HCT116 (cell line): Measurements from ENCODE around the gene SMARCA2. TPM values are rescaled to one million over a fixed set of nuclear protein-coding genes. Genes with fewer than 3 reads are reported as not detected.

Experiments used
- ATAC-seq: fragments of 200-7000 bp; cut with Tn5 transposase; 2 replicates; pipeline ENCODE4 v1.9.1; 2020; ENCODE audit warnings: mild to moderate bottlenecking, moderate library complexity
- BruUV-seq: library from RNA; stranded (reverse); fragments of 400-500 nt; replicated peaks from 2 replicates; lab custom pipeline; 2021; lab: Mats Ljungman, UMichigan
- CTCF ChIA-PET: fragments of 300-600 bp; sonication (Branson Sonifier 250); formaldehyde crosslinking; loops from one replicate; lab custom pipeline; 2021; ENCODE audit warnings: antibody characterized with exemption; lab: Charles Lee
- POLR2A ChIA-PET: fragments of 300-600, 350-600 bp; sonication (Branson Sonifier 250); formaldehyde crosslinking; loops from one replicate; lab custom pipeline; 2021; ENCODE audit warnings: antibody characterized with exemption; lab: Charles Lee
- RAD21 ChIA-PET, 2 experiments: fragments of 300-600 bp; sonication (Branson Sonifier 250); formaldehyde crosslinking; loops; one replicate each; lab custom pipeline; 2023; ENCODE audit warnings: low total read pairs in 2 of 2; ENCODE audit not compliant: uncharacterized antibody in 2 of 2, unreplicated experiment in 2 of 2, low non-redundant PET in 1 of 2; lab: Charles Lee
- DNase-seq: peaks from one replicate; pipeline ENCODE4 v3.0.0-alpha.2; 2010; ENCODE audit warnings: low read depth, low spot score
- H2AFZ ChIP-seq: fragments of 200-600 bp; shearing (Covaris generic), sonication (generic); 2 replicates; pipeline ENCODE4 v1.6.1; 2017; ENCODE audit warnings: low read depth, mixed run types, mixed read lengths, antibody characterized with exemption, low read length; ENCODE audit not compliant: poor library complexity, severe bottlenecking
- H3K27ac ChIP-seq: 2 replicates; pipeline ENCODE4 v1.5.1; 2012; ENCODE audit warnings: low read depth, low read length
- H3K27me3 ChIP-seq: fragments of 200-600 bp; sonication (generic); 2 replicates; pipeline ENCODE4 v1.6.1; 2016; ENCODE audit warnings: mixed run types, low read length, mixed read lengths; ENCODE audit not compliant: insufficient read depth
- H3K36me3 ChIP-seq, 2 experiments: fragments of 200-500 bp in 1 of 2; fragments of 200-600 bp in 1 of 2; sonication (Bioruptor generic) in 1 of 2; sonication (generic) in 1 of 2; 2 replicates each; pipeline versions ENCODE4 v1.5.1 to v1.6.1; 2014 to 2016; ENCODE audit warnings: low read length in 2 of 2, inconsistent platforms in 1 of 2, mixed read lengths in 1 of 2, mixed run types in 1 of 2; ENCODE audit not compliant: insufficient read depth in 2 of 2, control insufficient read depth in 1 of 2
- H3K4me1 ChIP-seq, 2 experiments: fragments of 200-600 bp in 1 of 2; sonication (generic) in 1 of 2; 2 replicates each; pipeline versions ENCODE4 v1.5.1 to v1.6.1; 2012 to 2017; ENCODE audit warnings: low read length in 2 of 2, inconsistent platforms in 1 of 2, mild to moderate bottlenecking in 1 of 2, mixed read lengths in 1 of 2, mixed run types in 1 of 2, moderate library complexity in 1 of 2; ENCODE audit not compliant: insufficient read depth in 2 of 2, control insufficient read depth in 1 of 2
- H3K4me2 ChIP-seq: fragments of 200-600 bp; sonication (generic); 2 replicates; pipeline ENCODE4 v1.6.1; 2017; ENCODE audit warnings: mixed run types, low read length, mixed read lengths
- H3K4me3 ChIP-seq, 2 experiments: fragments of 200-600 bp in 1 of 2; sonication (generic) in 1 of 2; replicated peaks in 1 of 2; 2 replicates each; pipeline ENCODE4 v1.5.1; 2011 to 2016; ENCODE audit warnings: low read length in 2 of 2, control low read depth in 1 of 2, low read depth in 1 of 2, mild to moderate bottlenecking in 1 of 2, mixed read lengths in 1 of 2, mixed run types in 1 of 2
- H3K79me2 ChIP-seq: fragments of 200-600 bp; sonication (generic); 2 replicates; pipeline ENCODE4 v1.6.1; 2017; ENCODE audit warnings: mild to moderate bottlenecking, mixed run types, low read length, moderate library complexity, mixed read lengths; ENCODE audit not compliant: insufficient read depth
- H3K9ac ChIP-seq: fragments of 200-600 bp; sonication (generic); 2 replicates; pipeline ENCODE4 v1.6.1; 2016; ENCODE audit warnings: low read length, mixed read lengths
- H3K9me2 ChIP-seq: fragments of 200-600 bp; sonication (generic), shearing (Covaris generic); 2 replicates; pipeline ENCODE4 v1.6.1; 2017; ENCODE audit warnings: mixed run types, mild to moderate bottlenecking, moderate library complexity; ENCODE audit not compliant: insufficient read depth
- H3K9me3 ChIP-seq, 2 experiments: fragments of 200-500 bp in 1 of 2; fragments of 200-600 bp in 1 of 2; sonication (Bioruptor generic) in 1 of 2; sonication (generic) in 1 of 2; 2 replicates each; pipeline ENCODE4 v1.6.1; 2014 to 2017; ENCODE audit warnings: low read length in 2 of 2, mixed read lengths in 2 of 2, inconsistent platforms in 1 of 2, low read depth in 1 of 2, mild to moderate bottlenecking in 1 of 2, mixed run types in 1 of 2, moderate library complexity in 1 of 2; ENCODE audit not compliant: control insufficient read depth in 1 of 2, insufficient read depth in 1 of 2
- H4K20me1 ChIP-seq: fragments of 200-600 bp; sonication (generic), shearing (Covaris generic); 2 replicates; pipeline ENCODE4 v1.6.1; 2017; ENCODE audit warnings: mixed run types, mild to moderate bottlenecking, moderate library complexity; ENCODE audit not compliant: insufficient read depth
- CTCF ChIP-seq, 3 experiments: fragments of 200-600 bp in 1 of 3; sonication (generic) in 1 of 3; IDR thresholded peaks in 2 of 3; conservative IDR thresholded peaks in 1 of 3; 2 replicates each; pipeline ENCODE4 v1.5.1; 2012 to 2017; ENCODE audit warnings: low read depth in 2 of 3, low read length in 2 of 3, antibody characterized with exemption in 1 of 3, borderline replicate concordance in 1 of 3, control low read depth in 1 of 3, mild to moderate bottlenecking in 1 of 3, mixed read lengths in 1 of 3, mixed run types in 1 of 3, moderate library complexity in 1 of 3; ENCODE audit not compliant: insufficient read depth in 1 of 3
- EZH2 ChIP-seq: fragments of 200-600 bp; sonication (generic); IDR thresholded peaks from 2 replicates; pipeline ENCODE4 v1.6.1; 2017; ENCODE audit warnings: antibody characterized with exemption, mixed run types
- JUND ChIP-seq: IDR thresholded peaks from 2 replicates; pipeline ENCODE4 v1.6.1; 2012
- RAD21 ChIP-seq: IDR thresholded peaks from 2 replicates; pipeline ENCODE4 v1.6.1; 2012; ENCODE audit warnings: low read depth, mild to moderate bottlenecking
- SIN3A ChIP-seq: IDR thresholded peaks from 2 replicates; pipeline ENCODE4 v1.6.1; 2012; ENCODE audit warnings: low read depth
- SRF ChIP-seq: IDR thresholded peaks from 2 replicates; pipeline ENCODE4 v1.6.1; 2012; ENCODE audit warnings: low read depth
- YY1 ChIP-seq: IDR thresholded peaks from 2 replicates; pipeline ENCODE4 v1.6.1; 2011; ENCODE audit warnings: low read length, low read depth, moderate library complexity, mild to moderate bottlenecking; ENCODE audit not compliant: insufficient replicate concordance; ENCODE audit errors: extremely low read depth
- ZBTB33 ChIP-seq: IDR thresholded peaks from 2 replicates; pipeline ENCODE4 v1.6.1; 2011; ENCODE audit warnings: mild to moderate bottlenecking, low read length, moderate library complexity; ENCODE audit not compliant: insufficient replicate concordance; ENCODE audit errors: extremely low read depth
- ZFX ChIP-seq: fragments of 450-650 bp; IDR thresholded peaks from 2 replicates; pipeline ENCODE4 v1.6.1; 2017
- intact Hi-C: fragments of 100-400 bp; cut with micrococcal nuclease; formaldehyde crosslinking; loops from 2 replicates; pipeline ENCODE4 v1.10.0; 2022
- total RNA-seq: library from RNA; stranded (reverse); gene quantifications from one replicate; pipeline ENCODE4 v1.2.1, GENCODE V29; 2021; ENCODE audit not compliant: unreplicated experiment

SMARCA2 gene
- total RNA-seq, 1 experiment from 2014 or later, result 14.7 TPM

GRCh38 chr9:2066312-2067273 is 51.4 kb downstream of the SMARCA2 start:
- CTCF ChIA-PET, result no interaction called here
- Histone ChIP-seq H3K4me1 (no peaks in the 10 kb centered on the region), H4K20me1 (no peaks in the 10 kb centered on the region), H3K4me2 (no peak overlapping the region), H3K27ac (no peak overlapping the region), H2AFZ (no peak overlapping the region), H3K79me2 (no peaks in the 10 kb centered on the region), H3K27me3 (no peaks in the 10 kb centered on the region), H3K4me3 (no peak overlapping the region), H3K36me3 (no peaks in the 10 kb centered on the region), H3K9me2 (no peaks in the 10 kb centered on the region), H3K9ac (no peak overlapping the region), H3K9me3 (no peaks in the 10 kb centered on the region)
- RAD21 ChIA-PET, result no interaction called here
- no TSS peak for BruUV-seq
- ATAC-seq (peak; percentile 69), DNase-seq (no peak)
- intact Hi-C loops, result no loop called here
- POLR2A ChIA-PET, result no interaction called here
- no peak for TF ChIP-seq ZFX
- TF ChIP-seq RAD21, result peak; percentile 14; the same call in 1 of the 2 replicates
- TF ChIP-seq CTCF (IDR thresholded peaks at IDR 0.05 in 2 of 3, conservative IDR thresholded peaks at IDR 0.05 in 1 of 3; ENCODE audit: borderline replicate concordance in 1 of 3, insufficient read depth in 1 of 3, low read depth in 2 of 3, low read length in 2 of 3), result peak in 2 of 3 experiments; percentile 4 to 22; a peak in 1 of 6 replicates

- Histone ChIP-seq H3K9me2 (no peaks in the 10 kb centered on the region), H3K4me3 (no peak overlapping the region), H3K27ac (no peak overlapping the region), H2AFZ (no peak overlapping the region), H3K27me3 (no peaks in the 10 kb centered on the region), H3K9ac (no peak overlapping the region), H3K4me1 (no peaks in the 10 kb centered on the region), H3K9me3 (no peaks in the 10 kb centered on the region), H3K4me2 (no peak overlapping the region), H3K79me2 (no peaks in the 10 kb centered on the region), H4K20me1 (no peaks in the 10 kb centered on the region), H3K36me3 (no peaks in the 10 kb centered on the region)
- intact Hi-C loops, result no loop called here
- BruUV-seq, result no TSS peak
- POLR2A ChIA-PET, result no interaction called here
- CTCF ChIA-PET, result no interaction called here
- RAD21 ChIA-PET, result no interaction called here
- DNase-seq (no peak), ATAC-seq (no peak)
- TF ChIP-seq YY1 (no peak), SIN3A (no peak), JUND (no peak), EZH2 (no peak), SRF (no peak), ZBTB33 (no peak), CTCF (IDR thresholded peaks at IDR 0.05 in 2 of 3, conservative IDR thresholded peaks at IDR 0.05 in 1 of 3; ENCODE audit: borderline replicate concordance in 1 of 3, insufficient read depth in 1 of 3, low read depth in 2 of 3, low read length in 2 of 3) (no peak), RAD21 (no peak)
Measured at GRCh38 chr9:2072752-2073405, 57.7 kb downstream of the SMARCA2 start.
